Testis (tissue), 2 donors: ENCODE results near the gene SCG5.

Source experiments
- POLR2A ChIP-seq: fragments of 450-650 bp; IDR thresholded peaks from one replicate; pipeline ENCODE4 v1.6.1; 2017; ENCODE audit warnings: antibody characterized with exemption, mild to moderate bottlenecking, moderate library complexity
- TF ChIP-seq, protein P1 (sequence below), 3 experiments: fragments of 450-650 bp in 2 of 3; fragments of 200-600 bp in 1 of 3; sonication (generic) in 1 of 3; IDR thresholded peaks; one replicate each; pipeline ENCODE4 v1.5.1; 2016 to 2019; ENCODE audit warnings: antibody characterized with exemption in 3 of 3, mild to moderate bottlenecking in 2 of 3, moderate library complexity in 1 of 3

DNA sequence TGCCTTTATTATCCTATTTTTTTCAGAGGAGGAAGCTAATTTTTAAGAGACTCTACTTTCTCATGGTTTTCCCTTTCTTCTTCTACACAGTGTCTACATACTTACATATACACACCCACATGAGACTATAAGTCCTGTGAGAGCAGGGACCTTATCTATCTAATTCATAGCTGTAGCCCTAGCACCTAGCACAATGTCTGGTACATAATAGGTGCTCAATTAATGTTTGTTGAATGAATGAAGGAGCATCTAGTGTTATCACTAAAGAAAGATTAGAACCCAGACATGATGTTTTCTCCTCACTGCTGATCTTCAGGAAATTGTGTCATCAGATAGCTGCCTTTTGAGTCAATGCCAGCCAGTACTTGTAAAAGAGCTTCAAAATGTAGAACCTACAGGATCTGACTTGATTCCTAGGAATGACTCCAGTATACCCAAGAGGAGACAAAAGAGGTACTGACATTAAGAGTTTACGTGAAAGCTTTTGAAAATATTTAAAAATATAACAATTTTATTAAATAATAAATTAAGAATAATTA lies 2.5 kb downstream of the SCG5 start:
- TF ChIP-seq, protein P1, sequence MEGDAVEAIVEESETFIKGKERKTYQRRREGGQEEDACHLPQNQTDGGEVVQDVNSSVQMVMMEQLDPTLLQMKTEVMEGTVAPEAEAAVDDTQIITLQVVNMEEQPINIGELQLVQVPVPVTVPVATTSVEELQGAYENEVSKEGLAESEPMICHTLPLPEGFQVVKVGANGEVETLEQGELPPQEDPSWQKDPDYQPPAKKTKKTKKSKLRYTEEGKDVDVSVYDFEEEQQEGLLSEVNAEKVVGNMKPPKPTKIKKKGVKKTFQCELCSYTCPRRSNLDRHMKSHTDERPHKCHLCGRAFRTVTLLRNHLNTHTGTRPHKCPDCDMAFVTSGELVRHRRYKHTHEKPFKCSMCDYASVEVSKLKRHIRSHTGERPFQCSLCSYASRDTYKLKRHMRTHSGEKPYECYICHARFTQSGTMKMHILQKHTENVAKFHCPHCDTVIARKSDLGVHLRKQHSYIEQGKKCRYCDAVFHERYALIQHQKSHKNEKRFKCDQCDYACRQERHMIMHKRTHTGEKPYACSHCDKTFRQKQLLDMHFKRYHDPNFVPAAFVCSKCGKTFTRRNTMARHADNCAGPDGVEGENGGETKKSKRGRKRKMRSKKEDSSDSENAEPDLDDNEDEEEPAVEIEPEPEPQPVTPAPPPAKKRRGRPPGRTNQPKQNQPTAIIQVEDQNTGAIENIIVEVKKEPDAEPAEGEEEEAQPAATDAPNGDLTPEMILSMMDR (IDR thresholded peaks at IDR 0.05), result no peak
- no peak for TF ChIP-seq POLR2A
